HEK293 (cell line): Measurements from ENCODE around the gene FLYWCH1.

Source experiments
- CTCF ChIP-seq: fragments of 450-650 bp; formaldehyde crosslinking; IDR thresholded peaks from 2 replicates; pipeline ENCODE4 v1.5.1; 2016; ENCODE audit warnings: missing biosample characterization, missing genetic modification characterization
- HOXA7 ChIP-seq: sonication (generic); formaldehyde crosslinking; IDR thresholded peaks from 2 replicates; pipeline ENCODE4 v1.8.1; 2022; ENCODE audit warnings: missing genetic modification reagents, borderline replicate concordance
- MEIS1 ChIP-seq: sonication (generic); formaldehyde crosslinking; IDR thresholded peaks from 2 replicates; pipeline ENCODE4 v1.8.1; 2022; ENCODE audit warnings: missing genetic modification reagents, mild to moderate bottlenecking, borderline replicate concordance
- PRDM4 ChIP-seq: fragments of 450-650 bp; formaldehyde crosslinking; IDR thresholded peaks from 2 replicates; pipeline ENCODE4 v1.5.1; 2017; ENCODE audit warnings: missing biosample characterization, missing genetic modification characterization
- TCF7L2 ChIP-seq: IDR thresholded peaks from 2 replicates; pipeline ENCODE4 v1.6.1; 2011; ENCODE audit warnings: low read depth, mild to moderate bottlenecking, inconsistent platforms, low read length, moderate library complexity, borderline replicate concordance
- YY1 ChIP-seq: fragments of 450-650 bp; formaldehyde crosslinking; IDR thresholded peaks from 2 replicates; pipeline ENCODE4 v1.5.1; 2018; ENCODE audit warnings: missing biosample characterization, missing genetic modification characterization
- ZNF121 ChIP-seq: fragments of 450-650 bp; formaldehyde crosslinking; IDR thresholded peaks from 2 replicates; pipeline ENCODE4 v1.5.1; 2016; ENCODE audit warnings: missing biosample characterization, missing genetic modification characterization
- ZNF311 ChIP-seq: fragments of 450-650 bp; formaldehyde crosslinking; IDR thresholded peaks from 2 replicates; pipeline ENCODE4 v1.5.1; 2017; ENCODE audit warnings: missing biosample characterization, missing genetic modification characterization, borderline replicate concordance
- ZNF341 ChIP-seq: fragments of 450-650 bp; formaldehyde crosslinking; IDR thresholded peaks from 2 replicates; pipeline ENCODE4; 2016; ENCODE audit warnings: low read depth, missing biosample characterization, missing genetic modification characterization
- ZNF398 ChIP-seq: fragments of 450-650 bp; formaldehyde crosslinking; IDR thresholded peaks from 2 replicates; pipeline ENCODE4 v1.5.1; 2017; ENCODE audit warnings: missing biosample characterization, missing genetic modification characterization
- ZNF629 ChIP-seq: fragments of 450-650 bp; formaldehyde crosslinking; IDR thresholded peaks from 2 replicates; pipeline ENCODE4 v1.5.1; 2017; ENCODE audit warnings: missing biosample characterization, missing genetic modification characterization
- TF ChIP-seq, protein P1 (sequence below): fragments of 450-650 bp; formaldehyde crosslinking; optimal IDR thresholded peaks from 2 replicates; pipeline ENCODE3; 2016; ENCODE audit warnings: missing biosample characterization, mild to moderate bottlenecking, missing genetic modification characterization
- TF ChIP-seq, protein P2 (sequence below): fragments of 450-650 bp; formaldehyde crosslinking; conservative IDR thresholded peaks from 2 replicates; pipeline ENCODE4 v1.5.1; 2016; ENCODE audit warnings: low read depth, missing biosample characterization, missing genetic modification characterization

DNA sequence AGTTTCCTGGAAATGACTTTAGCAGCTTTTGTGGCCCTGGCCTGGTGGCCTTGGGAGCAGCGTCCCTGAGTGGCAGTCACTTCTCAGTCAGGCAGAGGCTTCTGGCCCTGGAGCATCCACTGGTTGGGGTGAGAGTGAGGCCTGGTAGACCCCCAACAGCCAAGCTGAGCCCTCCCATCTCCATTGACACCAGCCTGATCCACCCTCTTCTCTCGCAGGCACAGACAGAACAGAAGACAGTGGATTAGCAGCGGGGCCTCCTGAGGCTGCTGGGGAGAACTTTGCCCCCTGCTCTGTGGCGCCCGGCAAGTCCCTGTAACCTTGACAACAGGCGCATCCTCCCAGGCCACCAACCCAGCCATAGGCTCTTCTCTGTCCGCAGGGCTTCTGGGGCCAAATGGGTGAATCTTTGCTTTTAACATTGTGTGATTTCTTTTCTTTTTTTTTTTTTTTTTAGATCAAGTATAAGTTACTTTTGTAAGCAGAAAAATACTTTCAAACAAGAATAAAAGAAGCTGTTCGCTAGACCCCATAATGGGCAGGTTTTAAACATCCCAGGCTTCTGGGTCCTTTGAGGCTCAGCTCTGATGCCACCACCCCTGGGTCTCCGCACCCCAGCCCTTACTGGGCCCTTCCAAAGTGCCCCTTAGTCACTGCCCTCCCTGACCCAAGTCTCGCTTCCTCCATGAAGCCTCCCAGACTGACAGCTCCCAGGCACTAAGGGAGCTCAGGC is 12.7 kb upstream of the FLYWCH1 start:
- TF ChIP-seq YY1 (tag by site-specific recombination) = no peak
- TF ChIP-seq CTCF (tag by site-specific recombination) = no peak
- TF ChIP-seq PRDM4 (tag by site-specific recombination) = no peak
- no peak for TF ChIP-seq ZNF629 (tag by site-specific recombination)
- no peak for TF ChIP-seq ZNF121 (tag by site-specific recombination)
- no peak for TF ChIP-seq MEIS1
- TF ChIP-seq ZNF311 (tag by site-specific recombination) = no peak
- TF ChIP-seq ZNF398 (tag by site-specific recombination) = no peak
- TF ChIP-seq TCF7L2 = no peak
- TF ChIP-seq, protein P1, sequence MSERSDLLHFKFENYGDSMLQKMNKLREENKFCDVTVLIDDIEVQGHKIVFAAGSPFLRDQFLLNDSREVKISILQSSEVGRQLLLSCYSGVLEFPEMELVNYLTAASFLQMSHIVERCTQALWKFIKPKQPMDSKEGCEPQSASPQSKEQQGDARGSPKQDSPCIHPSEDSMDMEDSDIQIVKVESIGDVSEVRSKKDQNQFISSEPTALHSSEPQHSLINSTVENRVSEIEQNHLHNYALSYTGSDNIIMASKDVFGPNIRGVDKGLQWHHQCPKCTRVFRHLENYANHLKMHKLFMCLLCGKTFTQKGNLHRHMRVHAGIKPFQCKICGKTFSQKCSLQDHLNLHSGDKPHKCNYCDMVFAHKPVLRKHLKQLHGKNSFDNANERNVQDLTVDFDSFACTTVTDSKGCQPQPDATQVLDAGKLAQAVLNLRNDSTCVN (tag by site-specific recombination) = no peak
- TF ChIP-seq ZNF341 (tag by site-specific recombination) = no peak
- TF ChIP-seq, protein P2, sequence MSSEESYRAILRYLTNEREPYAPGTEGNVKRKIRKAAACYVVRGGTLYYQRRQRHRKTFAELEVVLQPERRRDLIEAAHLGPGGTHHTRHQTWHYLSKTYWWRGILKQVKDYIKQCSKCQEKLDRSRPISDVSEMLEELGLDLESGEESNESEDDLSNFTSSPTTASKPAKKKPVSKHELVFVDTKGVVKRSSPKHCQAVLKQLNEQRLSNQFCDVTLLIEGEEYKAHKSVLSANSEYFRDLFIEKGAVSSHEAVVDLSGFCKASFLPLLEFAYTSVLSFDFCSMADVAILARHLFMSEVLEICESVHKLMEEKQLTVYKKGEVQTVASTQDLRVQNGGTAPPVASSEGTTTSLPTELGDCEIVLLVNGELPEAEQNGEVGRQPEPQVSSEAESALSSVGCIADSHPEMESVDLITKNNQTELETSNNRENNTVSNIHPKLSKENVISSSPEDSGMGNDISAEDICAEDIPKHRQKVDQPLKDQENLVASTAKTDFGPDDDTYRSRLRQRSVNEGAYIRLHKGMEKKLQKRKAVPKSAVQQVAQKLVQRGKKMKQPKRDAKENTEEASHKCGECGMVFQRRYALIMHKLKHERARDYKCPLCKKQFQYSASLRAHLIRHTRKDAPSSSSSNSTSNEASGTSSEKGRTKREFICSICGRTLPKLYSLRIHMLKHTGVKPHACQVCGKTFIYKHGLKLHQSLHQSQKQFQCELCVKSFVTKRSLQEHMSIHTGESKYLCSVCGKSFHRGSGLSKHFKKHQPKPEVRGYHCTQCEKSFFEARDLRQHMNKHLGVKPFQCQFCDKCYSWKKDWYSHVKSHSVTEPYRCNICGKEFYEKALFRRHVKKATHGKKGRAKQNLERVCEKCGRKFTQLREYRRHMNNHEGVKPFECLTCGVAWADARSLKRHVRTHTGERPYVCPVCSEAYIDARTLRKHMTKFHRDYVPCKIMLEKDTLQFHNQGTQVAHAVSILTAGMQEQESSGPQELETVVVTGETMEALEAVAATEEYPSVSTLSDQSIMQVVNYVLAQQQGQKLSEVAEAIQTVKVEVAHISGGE (tag by site-specific recombination) = no peak
- TF ChIP-seq HOXA7 (CRISPR knock-in tag) = no peak
